Measurements from ENCODE around the gene EIPR1. TPM values are rescaled to one million over a fixed set of nuclear protein-coding genes. Genes with fewer than 3 reads are reported as not detected.
"Not testable (repeated sequence)": the region's sequence is repeated elsewhere in the genome, so short reads cannot be mapped to it uniquely, and the experiment has no call there.

Gene EIPR1
- polyA plus RNA-seq, 1 donor from 2014 or later, result 138 TPM

GRCh38 chr2:3283876-3284656 is 93.6 kb downstream of the EIPR1 start:
- not testable (repeated sequence) for H3K9ac ChIP-seq (ENCODE audit: low read length); H3K27me3 ChIP-seq (ENCODE audit: insufficient read depth, low read depth, low read length); H4K20me1 ChIP-seq (ENCODE audit: insufficient read depth); H3K79me2 ChIP-seq (replicated peaks; ENCODE audit: insufficient read depth, low read length); H3K27ac ChIP-seq (ENCODE audit: low read length); H3K4me2 ChIP-seq (ENCODE audit: low read length); H3K4me3 ChIP-seq (ENCODE audit: low read length); H3K36me3 ChIP-seq (ENCODE audit: insufficient read depth, low read length); H3K9me3 ChIP-seq (ENCODE audit: low read length); H3K9me2 ChIP-seq (ENCODE audit: insufficient read depth, low read length); H2AFZ ChIP-seq (ENCODE audit: low read depth, low read length); H3F3A ChIP-seq (ENCODE audit: insufficient read depth, low read length, poor library complexity, severe bottlenecking)

GRCh38 chr2:3283206-3283605 is 94.4 kb downstream of the EIPR1 start:
- H3K9me3 ChIP-seq (ENCODE audit: low read length), result no peaks in the 10 kb centered on the region
- no peaks in the 10 kb centered on the region for H3K36me3 ChIP-seq (ENCODE audit: insufficient read depth, low read length)
- no peaks in the 10 kb centered on the region for H3K27me3 ChIP-seq (ENCODE audit: insufficient read depth, low read depth, low read length)
- no peaks in the 10 kb centered on the region for H3F3A ChIP-seq (ENCODE audit: insufficient read depth, low read length, poor library complexity, severe bottlenecking)
- TF ChIP-seq, protein P1, sequence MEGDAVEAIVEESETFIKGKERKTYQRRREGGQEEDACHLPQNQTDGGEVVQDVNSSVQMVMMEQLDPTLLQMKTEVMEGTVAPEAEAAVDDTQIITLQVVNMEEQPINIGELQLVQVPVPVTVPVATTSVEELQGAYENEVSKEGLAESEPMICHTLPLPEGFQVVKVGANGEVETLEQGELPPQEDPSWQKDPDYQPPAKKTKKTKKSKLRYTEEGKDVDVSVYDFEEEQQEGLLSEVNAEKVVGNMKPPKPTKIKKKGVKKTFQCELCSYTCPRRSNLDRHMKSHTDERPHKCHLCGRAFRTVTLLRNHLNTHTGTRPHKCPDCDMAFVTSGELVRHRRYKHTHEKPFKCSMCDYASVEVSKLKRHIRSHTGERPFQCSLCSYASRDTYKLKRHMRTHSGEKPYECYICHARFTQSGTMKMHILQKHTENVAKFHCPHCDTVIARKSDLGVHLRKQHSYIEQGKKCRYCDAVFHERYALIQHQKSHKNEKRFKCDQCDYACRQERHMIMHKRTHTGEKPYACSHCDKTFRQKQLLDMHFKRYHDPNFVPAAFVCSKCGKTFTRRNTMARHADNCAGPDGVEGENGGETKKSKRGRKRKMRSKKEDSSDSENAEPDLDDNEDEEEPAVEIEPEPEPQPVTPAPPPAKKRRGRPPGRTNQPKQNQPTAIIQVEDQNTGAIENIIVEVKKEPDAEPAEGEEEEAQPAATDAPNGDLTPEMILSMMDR (IDR thresholded peaks at IDR 0.05; ENCODE audit: poor library complexity, severe bottlenecking), result no peak
- no peak for TF ChIP-seq EP300 (conservative IDR thresholded peaks at IDR 0.05; ENCODE audit: poor library complexity, severe bottlenecking)
- TF ChIP-seq RAD21 (conservative IDR thresholded peaks at IDR 0.05), result no peak
- no peak for TF ChIP-seq MXI1 (conservative IDR thresholded peaks at IDR 0.05; ENCODE audit: poor library complexity, severe bottlenecking)
- no peak for TF ChIP-seq REST (IDR thresholded peaks at IDR 0.05; ENCODE audit: borderline replicate concordance)
- no peak for TF ChIP-seq POLR2AphosphoS5 (IDR thresholded peaks at IDR 0.05)
- no peak for TF ChIP-seq SMC3 (conservative IDR thresholded peaks at IDR 0.05; ENCODE audit: poor library complexity)
- no peak for TF ChIP-seq TAF1 (IDR thresholded peaks at IDR 0.05; ENCODE audit: low read depth)
- TF ChIP-seq EZH2 (IDR thresholded peaks at IDR 0.05; ENCODE audit: borderline replicate concordance, insufficient read depth, low read length, poor library complexity, severe bottlenecking), result no peak
- no peak overlapping the region for H3K4me2 ChIP-seq (ENCODE audit: low read length)
- no peaks in the 10 kb centered on the region for H3K9me2 ChIP-seq (ENCODE audit: insufficient read depth, low read length)
- no peak overlapping the region for H3K27ac ChIP-seq (ENCODE audit: low read length)
- H2AFZ ChIP-seq (ENCODE audit: low read depth, low read length), result no peak overlapping the region
- H3K4me3 ChIP-seq (ENCODE audit: low read length), result no peak overlapping the region
- no peaks in the 10 kb centered on the region for H4K20me1 ChIP-seq (ENCODE audit: insufficient read depth)
- H3K79me2 ChIP-seq (replicated peaks; ENCODE audit: insufficient read depth, low read length), result no peaks in the 10 kb centered on the region
- no peak overlapping the region for H3K9ac ChIP-seq (ENCODE audit: low read length)

Measured in neural cell (in vitro differentiated cells).